ENCODE measurements around the gene HSPA1A.

GRCh38 chr6:31860349-31860748, 45.0 kb downstream of the HSPA1A start:
- no peak for TF ChIP-seq DPF2 (IDR thresholded peaks at IDR 0.05)
- no peak for TF ChIP-seq E2F5 (CRISPR knock-in tag; IDR thresholded peaks at IDR 0.05)
- TF ChIP-seq CCAR2 (IDR thresholded peaks at IDR 0.05; ENCODE audit: low read depth, low read length): no peak
- no peak for TF ChIP-seq CTCF (IDR thresholded peaks at IDR 0.05 in 2 of 3, conservative IDR thresholded peaks at IDR 0.05 in 1 of 3; ENCODE audit: insufficient read depth in 2 of 3, low read depth in 1 of 3, low read length in 3 of 3)
- no peak for TF ChIP-seq FOXA1 (IDR thresholded peaks at IDR 0.05; ENCODE audit: borderline replicate concordance)
- TF ChIP-seq ZBTB40 (IDR thresholded peaks at IDR 0.05): no peak
- TF ChIP-seq ZBTB40 (CRISPR knock-in tag; IDR thresholded peaks at IDR 0.05): no peak
- no peak for TF ChIP-seq TCF7L2 (IDR thresholded peaks at IDR 0.05; ENCODE audit: low read depth, low read length)
- TF ChIP-seq ZNF324 (CRISPR knock-in tag; IDR thresholded peaks at IDR 0.05): no peak
- TF ChIP-seq PREB (CRISPR knock-in tag; IDR thresholded peaks at IDR 0.05): no peak
- no peak for TF ChIP-seq ZNF316 (IDR thresholded peaks at IDR 0.05)
- TF ChIP-seq ELK1 (CRISPR knock-in tag; IDR thresholded peaks at IDR 0.05): no peak
- no peak for TF ChIP-seq ZNF785 (CRISPR knock-in tag; IDR thresholded peaks at IDR 0.05)
